Panc1 (cell line): ENCODE data around the gene PPM1H. TPM values are rescaled to one million over a fixed set of nuclear protein-coding genes. Genes with fewer than 3 reads are reported as not detected.

Experiments
- ATAC-seq: fragments of 200-7000 bp; cut with Tn5 transposase; 2 replicates; pipeline ENCODE4 v1.9.1; 2020; ENCODE audit warnings: mild to moderate bottlenecking, moderate library complexity
- BruUV-seq: library from RNA; stranded (reverse); fragments of 400-500 nt; replicated peaks from 2 replicates; lab custom pipeline; 2021; lab: Mats Ljungman, UMichigan
- CTCF ChIA-PET: fragments of 300-600 bp; sonication (Branson Sonifier 250); formaldehyde crosslinking; loops from one replicate; lab custom pipeline; 2022; ENCODE audit warnings: antibody characterized with exemption; lab: Charles Lee
- POLR2A ChIA-PET: fragments of 300-600 bp; sonication (Branson Sonifier 250); formaldehyde crosslinking; loops from one replicate; lab custom pipeline; 2022; ENCODE audit warnings: antibody characterized with exemption; lab: Charles Lee
- DNase-seq: peaks from one replicate; pipeline ENCODE4 v3.0.0-alpha.2; 2010; ENCODE audit warnings: low read depth, low spot score
- H3K27ac ChIP-seq: 2 replicates; pipeline ENCODE4 v1.5.1; 2011; ENCODE audit warnings: mild to moderate bottlenecking, low read length, inconsistent platforms
- H3K27me3 ChIP-seq: fragments of 200-500 bp; sonication (Bioruptor generic); 2 replicates; pipeline ENCODE4 v1.6.0; 2014; ENCODE audit warnings: low read length, inconsistent platforms; ENCODE audit not compliant: control insufficient read depth, insufficient read depth
- H3K36me3 ChIP-seq: fragments of 200-500 bp; sonication (Bioruptor generic); 2 replicates; pipeline ENCODE4 v1.5.1; 2014; ENCODE audit warnings: inconsistent platforms, mild to moderate bottlenecking, low read length, moderate library complexity; ENCODE audit not compliant: control insufficient read depth, insufficient read depth
- H3K4me1 ChIP-seq: 2 replicates; pipeline ENCODE4 v1.5.1; 2011; ENCODE audit warnings: inconsistent platforms, mild to moderate bottlenecking, low read length, moderate library complexity; ENCODE audit not compliant: control insufficient read depth, insufficient read depth
- H3K4me3 ChIP-seq, 2 experiments: 2 replicates each; pipeline ENCODE4 v1.5.1; 2011 to 2012; ENCODE audit warnings: low read depth in 2 of 2, low read length in 2 of 2, mild to moderate bottlenecking in 2 of 2, inconsistent platforms in 1 of 2, moderate library complexity in 1 of 2
- H3K9me3 ChIP-seq: fragments of 200-500 bp; sonication (Bioruptor generic); 2 replicates; pipeline ENCODE4 v1.5.1; 2014; ENCODE audit warnings: low read depth, mild to moderate bottlenecking, inconsistent platforms, low read length, moderate library complexity; ENCODE audit not compliant: control insufficient read depth, insufficient read depth
- POLR2AphosphoS5 ChIP-seq: IDR thresholded peaks from 2 replicates; pipeline ENCODE4 v1.6.1; 2012; ENCODE audit warnings: mild to moderate bottlenecking, low read depth, low read length, moderate library complexity
- REST ChIP-seq, 2 experiments: IDR thresholded peaks; 2 replicates each; pipeline ENCODE4 v1.6.1; 2011 to 2012; ENCODE audit warnings: low read depth in 2 of 2, control low read depth in 1 of 2, low read length in 1 of 2, mild to moderate bottlenecking in 1 of 2, moderate library complexity in 1 of 2; ENCODE audit not compliant: insufficient read depth in 1 of 2
- SIN3A ChIP-seq: IDR thresholded peaks from 2 replicates; pipeline ENCODE4 v1.6.1; 2012; ENCODE audit warnings: low read depth, mild to moderate bottlenecking, low read length, moderate library complexity, borderline replicate concordance; ENCODE audit not compliant: insufficient read depth
- TCF7L2 ChIP-seq: IDR thresholded peaks from 2 replicates; pipeline ENCODE4 v1.6.1; 2011; ENCODE audit warnings: mild to moderate bottlenecking, low read depth, low read length, inconsistent platforms
- in situ Hi-C: cut with HindIII; loops from 2 replicates; pipeline ENCODE4 v1.10.0; 2016; ENCODE audit warnings: low sequenced_read_pairs, low pct_unique_long_range_greater_than_20kb
- intact Hi-C: fragments of 100-400 bp; cut with micrococcal nuclease; formaldehyde crosslinking; loops from one replicate; pipeline ENCODE4 v1.10.0; 2022; ENCODE audit not compliant: unreplicated experiment
- total RNA-seq: library from RNA; stranded (reverse); gene quantifications from one replicate; pipeline ENCODE4 v1.2.1, GENCODE V29; 2021; ENCODE audit not compliant: unreplicated experiment
- TF ChIP-seq, protein P1 (sequence below): fragments of 450-650 bp; IDR thresholded peaks from 2 replicates; pipeline ENCODE4 v1.5.1; 2017; ENCODE audit warnings: mild to moderate bottlenecking

PPM1H gene
- total RNA-seq, 1 experiment from 2014 or later: 22.9 TPM

- BruUV-seq: no TSS peak
- ChIA-PET POLR2A (no interaction called here), CTCF (no interaction called here)
- DNase-seq (no peak), ATAC-seq (no peak)
- TF ChIP-seq, protein P1, sequence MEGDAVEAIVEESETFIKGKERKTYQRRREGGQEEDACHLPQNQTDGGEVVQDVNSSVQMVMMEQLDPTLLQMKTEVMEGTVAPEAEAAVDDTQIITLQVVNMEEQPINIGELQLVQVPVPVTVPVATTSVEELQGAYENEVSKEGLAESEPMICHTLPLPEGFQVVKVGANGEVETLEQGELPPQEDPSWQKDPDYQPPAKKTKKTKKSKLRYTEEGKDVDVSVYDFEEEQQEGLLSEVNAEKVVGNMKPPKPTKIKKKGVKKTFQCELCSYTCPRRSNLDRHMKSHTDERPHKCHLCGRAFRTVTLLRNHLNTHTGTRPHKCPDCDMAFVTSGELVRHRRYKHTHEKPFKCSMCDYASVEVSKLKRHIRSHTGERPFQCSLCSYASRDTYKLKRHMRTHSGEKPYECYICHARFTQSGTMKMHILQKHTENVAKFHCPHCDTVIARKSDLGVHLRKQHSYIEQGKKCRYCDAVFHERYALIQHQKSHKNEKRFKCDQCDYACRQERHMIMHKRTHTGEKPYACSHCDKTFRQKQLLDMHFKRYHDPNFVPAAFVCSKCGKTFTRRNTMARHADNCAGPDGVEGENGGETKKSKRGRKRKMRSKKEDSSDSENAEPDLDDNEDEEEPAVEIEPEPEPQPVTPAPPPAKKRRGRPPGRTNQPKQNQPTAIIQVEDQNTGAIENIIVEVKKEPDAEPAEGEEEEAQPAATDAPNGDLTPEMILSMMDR: no peak
- TF ChIP-seq POLR2AphosphoS5 (no peak), SIN3A (no peak), TCF7L2 (no peak), REST (IDR thresholded peaks at IDR 0.05; ENCODE audit: insufficient read depth in 1 of 2, low read depth in 2 of 2, low read length in 1 of 2) (no peak)
- no peaks in the 10 kb centered on the region for H3K27me3 ChIP-seq
- no peaks in the 10 kb centered on the region for H3K36me3 ChIP-seq
- in situ Hi-C loops: loop anchor here (25.0 kb wide), 1 partner anchor 165 kb away; no protein-coding TSS in a partner anchor
- H3K4me1 ChIP-seq: no peaks in the 10 kb centered on the region
- intact Hi-C loops: no loop called here
- no peak overlapping the region for H3K4me3 ChIP-seq
- H3K27ac ChIP-seq: no peak overlapping the region
- no peaks in the 10 kb centered on the region for H3K9me3 ChIP-seq
Observed at GRCh38 chr12:62776997-62777396, 158.0 kb downstream of the PPM1H start.

- H3K4me3 ChIP-seq: no peak overlapping the region
- DNase-seq (no peak), ATAC-seq (no peak)
- in situ Hi-C loops (loop anchor here (25.0 kb wide), 1 partner anchor 164 kb away; no protein-coding TSS in a partner anchor), intact Hi-C loops (no loop called here)
- POLR2A ChIA-PET: no interaction called here
- BruUV-seq: no TSS peak
- H3K9me3 ChIP-seq: no peaks in the 10 kb centered on the region
- CTCF ChIA-PET: no interaction called here
- no peaks in the 10 kb centered on the region for H3K36me3 ChIP-seq
- no peaks in the 10 kb centered on the region for H3K4me1 ChIP-seq
- H3K27ac ChIP-seq: no peak overlapping the region
- TF ChIP-seq SIN3A (no peak), REST (IDR thresholded peaks at IDR 0.05; ENCODE audit: insufficient read depth in 1 of 2, low read depth in 2 of 2, low read length in 1 of 2) (no peak), TCF7L2 (no peak)
- no peaks in the 10 kb centered on the region for H3K27me3 ChIP-seq
Observed at GRCh38 chr12:62776575-62776974, 158.4 kb downstream of the PPM1H start.
